Calu3 (cell line): ENCODE data around the gene POLQ. TPM values are rescaled to one million over a fixed set of nuclear protein-coding genes. Genes with fewer than 3 reads are reported as not detected.
"Not testable (repeated sequence)": the region's sequence is repeated elsewhere in the genome, so short reads cannot be mapped to it uniquely, and the experiment has no call there.

Experiments
- BruUV-seq: library from RNA; stranded (reverse); fragments of 400-500 nt; replicated peaks from 2 replicates; lab custom pipeline; 2021; lab: Mats Ljungman, UMichigan
- CTCF ChIA-PET: fragments of 300-600 bp; sonication (Branson Sonifier 250); formaldehyde crosslinking; loops from one replicate; lab custom pipeline; 2022; ENCODE audit warnings: antibody characterized with exemption; lab: Charles Lee
- DNase-seq: peaks from one replicate; pipeline ENCODE4 v3.0.0; 2022
- H3K27ac Mint-ChIP-seq: one replicate; pipeline ENCODE4 v1.8.0; 2022; ENCODE audit warnings: mixed read lengths; ENCODE audit not compliant: unreplicated experiment
- H3K27me3 Mint-ChIP-seq: one replicate; pipeline ENCODE4 v1.8.0; 2022; ENCODE audit warnings: mixed read lengths; ENCODE audit not compliant: unreplicated experiment
- H3K36me3 Mint-ChIP-seq: one replicate; pipeline ENCODE4 v1.8.0; 2022; ENCODE audit warnings: mild to moderate bottlenecking, moderate library complexity, mixed read lengths; ENCODE audit not compliant: insufficient read depth, unreplicated experiment
- H3K4me1 Mint-ChIP-seq: one replicate; pipeline ENCODE4 v1.8.0; 2022; ENCODE audit warnings: mild to moderate bottlenecking, low read depth, mixed read lengths; ENCODE audit not compliant: unreplicated experiment
- H3K4me3 Mint-ChIP-seq: one replicate; pipeline ENCODE4 v1.8.0; 2022; ENCODE audit warnings: mild to moderate bottlenecking, low read depth, moderate library complexity, mixed read lengths; ENCODE audit not compliant: unreplicated experiment
- H3K9me3 Mint-ChIP-seq: one replicate; pipeline ENCODE4 v1.8.0; 2022; ENCODE audit warnings: low read depth, mixed read lengths; ENCODE audit not compliant: unreplicated experiment
- intact Hi-C: fragments of 100-400 bp; cut with micrococcal nuclease; formaldehyde crosslinking; loops from one replicate; pipeline ENCODE4 v1.10.0; 2022; ENCODE audit not compliant: unreplicated experiment
- total RNA-seq: library from RNA; stranded (reverse); gene quantifications from 2 replicates; pipeline ENCODE4 v1.2.3, GENCODE V29; 2022

The POLQ gene
- total RNA-seq, 1 experiment from 2014 or later, result 15.5 TPM

GRCh38 chr3:121388308-121388707, 157.5 kb downstream of the POLQ start:
- not testable (repeated sequence) for BruUV-seq

More at GRCh38 chr3:121388308-121388707, 157.5 kb downstream of the POLQ start:
- peaks cover 13% of the 10 kb centered on the region for H3K9me3 Mint-ChIP-seq
- intact Hi-C loops, CTCF ChIA-PET, H3K36me3 Mint-ChIP-seq, H3K27ac Mint-ChIP-seq, H3K4me1 Mint-ChIP-seq, DNase-seq, H3K27me3 Mint-ChIP-seq, H3K4me3 Mint-ChIP-seq: not testable (repeated sequence)

Other genes with a start within 250 kb of the POLQ start
- gene ARGFX, start 22.0 kb upstream of the POLQ start, total RNA-seq, result not detected in 2 replicates
- gene FBXO40, start 47.4 kb upstream of the POLQ start, total RNA-seq, result not detected in 2 replicates
- gene HCLS1, start 114.9 kb upstream of the POLQ start, total RNA-seq, result 1.2 and 2.5 TPM in 2 replicates
- gene GOLGB1, start 203.8 kb upstream of the POLQ start, total RNA-seq, result 42.4 and 42.8 TPM in 2 replicates